AG10803 (cell line): ENCODE measurements around the gene TSSK6.

Experiments used
- DNase-seq: peaks from one replicate; pipeline ENCODE4 v3.0.0; 2010; ENCODE audit warnings: low read depth
- H3K4me3 ChIP-seq: 2 replicates; pipeline ENCODE4 v1.5.1; 2011; ENCODE audit warnings: mild to moderate bottlenecking, low read length, control low read depth
- TF ChIP-seq, protein P1 (sequence below): conservative IDR thresholded peaks from 2 replicates; pipeline ENCODE4 v1.5.1; 2011; ENCODE audit warnings: mild to moderate bottlenecking, low read length, control low read depth, inconsistent platforms

The TSSK6 gene

DNA sequence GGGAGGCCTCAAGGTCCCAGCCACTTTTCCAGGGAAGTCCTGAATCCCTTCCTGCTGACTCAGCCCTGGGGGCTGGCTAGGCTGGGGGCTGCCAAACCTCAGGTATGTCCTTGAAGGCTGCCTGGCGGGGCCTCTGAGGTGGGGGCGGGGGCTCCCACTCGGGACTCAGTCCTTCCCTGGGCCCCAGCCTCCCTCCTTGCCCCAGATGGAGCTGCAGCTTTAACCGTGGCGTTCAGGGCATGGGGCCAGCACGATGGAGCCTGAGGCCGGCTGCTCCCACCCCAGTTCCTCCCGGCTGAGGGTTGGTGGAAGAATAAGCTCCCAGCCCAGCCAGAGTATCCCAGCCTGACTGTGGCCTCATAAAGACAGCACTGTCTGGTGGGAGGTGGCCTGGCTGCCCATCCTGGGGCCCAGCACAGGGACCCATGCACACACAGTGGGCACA lies 35.2 kb upstream of the TSSK6 start:
- peak; percentile 73 for DNase-seq
- H3K4me3 ChIP-seq, result no peak overlapping the region
- TF ChIP-seq, protein P1, sequence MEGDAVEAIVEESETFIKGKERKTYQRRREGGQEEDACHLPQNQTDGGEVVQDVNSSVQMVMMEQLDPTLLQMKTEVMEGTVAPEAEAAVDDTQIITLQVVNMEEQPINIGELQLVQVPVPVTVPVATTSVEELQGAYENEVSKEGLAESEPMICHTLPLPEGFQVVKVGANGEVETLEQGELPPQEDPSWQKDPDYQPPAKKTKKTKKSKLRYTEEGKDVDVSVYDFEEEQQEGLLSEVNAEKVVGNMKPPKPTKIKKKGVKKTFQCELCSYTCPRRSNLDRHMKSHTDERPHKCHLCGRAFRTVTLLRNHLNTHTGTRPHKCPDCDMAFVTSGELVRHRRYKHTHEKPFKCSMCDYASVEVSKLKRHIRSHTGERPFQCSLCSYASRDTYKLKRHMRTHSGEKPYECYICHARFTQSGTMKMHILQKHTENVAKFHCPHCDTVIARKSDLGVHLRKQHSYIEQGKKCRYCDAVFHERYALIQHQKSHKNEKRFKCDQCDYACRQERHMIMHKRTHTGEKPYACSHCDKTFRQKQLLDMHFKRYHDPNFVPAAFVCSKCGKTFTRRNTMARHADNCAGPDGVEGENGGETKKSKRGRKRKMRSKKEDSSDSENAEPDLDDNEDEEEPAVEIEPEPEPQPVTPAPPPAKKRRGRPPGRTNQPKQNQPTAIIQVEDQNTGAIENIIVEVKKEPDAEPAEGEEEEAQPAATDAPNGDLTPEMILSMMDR, result no peak

GRCh38 chr19:19549804-19550464 lies 34.6 kb upstream of the TSSK6 start:
- DNase-seq, result no peak
- TF ChIP-seq, protein P1, result no peak

DNA sequence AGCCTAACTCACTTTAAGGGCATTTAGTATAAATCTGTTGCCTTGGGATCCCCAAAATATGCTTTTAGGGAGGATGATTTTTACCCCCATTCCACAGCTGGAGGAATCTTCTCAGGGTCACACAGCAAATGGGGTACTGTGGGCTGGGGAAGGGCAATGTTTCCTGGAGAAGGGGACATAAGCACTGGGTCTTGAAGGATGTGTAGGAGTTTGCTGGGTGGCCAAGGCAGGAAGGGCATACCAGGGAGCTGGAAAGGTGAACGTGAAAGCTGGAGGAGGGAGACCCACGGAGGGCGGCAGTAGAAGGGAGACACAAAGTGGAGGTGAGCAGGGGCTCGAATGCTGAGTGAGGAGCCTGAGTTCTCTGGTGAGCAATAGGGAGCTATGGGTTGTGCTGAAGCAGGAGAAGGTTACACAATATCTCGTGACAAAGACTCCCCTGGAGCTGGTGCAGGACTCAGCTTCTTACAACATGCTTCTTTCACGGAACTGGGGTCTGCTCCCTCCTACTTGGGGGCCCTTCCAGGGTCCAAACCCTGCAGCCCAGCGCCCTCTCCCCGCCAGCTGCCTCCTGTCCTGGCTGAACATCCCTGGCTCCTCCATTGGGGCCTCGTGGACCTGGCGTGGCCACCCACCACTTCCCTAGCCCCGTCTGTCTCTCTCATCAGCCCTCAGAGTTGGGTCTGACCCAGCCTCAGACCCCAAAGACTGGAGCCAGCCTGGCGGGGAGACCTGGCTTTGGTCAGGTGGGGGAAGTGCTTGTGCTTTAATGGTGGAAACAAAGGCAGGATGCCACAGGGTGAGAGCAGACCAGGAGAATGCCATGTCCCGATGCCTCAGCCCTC lies 33.8 kb upstream of the TSSK6 start:
- TF ChIP-seq, protein P1, result no peak
- no peak overlapping the region for H3K4me3 ChIP-seq
- DNase-seq, result no peak

More at GRCh38 chr19:19549804-19550464, 34.6 kb upstream of the TSSK6 start:
- no peak overlapping the region for H3K4me3 ChIP-seq

- TF ChIP-seq, protein P1, result no peak
- DNase-seq, result no peak
- H3K4me3 ChIP-seq, result no peak overlapping the region
Observed at GRCh38 chr19:19547674-19548336, 32.5 kb upstream of the TSSK6 start.

- no peak overlapping the region for H3K4me3 ChIP-seq
- no peak for DNase-seq
- TF ChIP-seq, protein P1, result no peak
Observed at GRCh38 chr19:19546751-19547162, 31.4 kb upstream of the TSSK6 start.

DNA sequence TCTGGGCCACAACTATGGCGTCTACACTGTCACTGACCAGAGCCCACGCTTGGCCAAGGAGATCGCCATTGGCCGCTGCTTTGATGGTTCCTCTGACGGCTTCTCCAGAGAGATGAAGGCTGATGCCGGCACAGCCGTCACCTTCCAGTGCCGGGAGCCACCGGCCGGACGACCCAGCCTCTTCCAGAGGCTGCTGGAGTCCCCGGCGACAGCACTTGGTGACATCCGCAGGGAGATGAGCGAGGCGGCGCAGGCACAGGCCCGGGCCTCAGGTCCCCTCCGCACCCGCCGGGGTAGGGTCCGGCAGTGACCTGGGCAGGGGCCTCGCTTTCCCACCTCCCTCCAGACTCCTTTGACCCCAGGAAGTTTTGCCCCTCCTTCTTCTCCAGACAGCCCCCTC lies 30.4 kb upstream of the TSSK6 start:
- no peak overlapping the region for H3K4me3 ChIP-seq
- TF ChIP-seq, protein P1, result no peak
- DNase-seq, result no peak
